GM21717 (cell line): ENCODE data around the gene PCYT1B.

Experiments
- ATAC-seq: cut with Tn5 transposase; IDR thresholded peaks from one replicate; pipeline ENCODE4 v1.9.1; 2021; ENCODE audit warnings: mild to moderate bottlenecking, moderate library complexity; ENCODE audit not compliant: unreplicated experiment

PCYT1B gene

DNA sequence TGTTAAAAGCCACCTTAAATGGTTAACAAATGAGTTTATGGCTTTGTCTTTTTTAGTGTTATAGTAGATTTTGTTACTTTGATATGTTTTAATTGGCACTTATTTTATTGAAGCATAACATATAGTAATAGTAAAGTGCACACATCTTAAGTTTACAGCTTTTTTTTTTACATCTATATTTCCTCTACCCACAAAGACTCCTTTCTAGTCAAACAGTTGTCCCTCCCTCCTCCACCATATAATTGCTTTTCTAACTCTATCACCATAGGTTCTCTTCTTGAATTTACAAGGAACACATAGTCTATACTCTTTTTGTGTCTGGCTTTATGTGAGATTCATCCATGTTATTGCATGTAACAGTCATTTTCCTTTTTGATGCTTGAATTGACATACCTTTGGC is 110.6 kb downstream of the PCYT1B start:
- ATAC-seq, result no peak

DNA sequence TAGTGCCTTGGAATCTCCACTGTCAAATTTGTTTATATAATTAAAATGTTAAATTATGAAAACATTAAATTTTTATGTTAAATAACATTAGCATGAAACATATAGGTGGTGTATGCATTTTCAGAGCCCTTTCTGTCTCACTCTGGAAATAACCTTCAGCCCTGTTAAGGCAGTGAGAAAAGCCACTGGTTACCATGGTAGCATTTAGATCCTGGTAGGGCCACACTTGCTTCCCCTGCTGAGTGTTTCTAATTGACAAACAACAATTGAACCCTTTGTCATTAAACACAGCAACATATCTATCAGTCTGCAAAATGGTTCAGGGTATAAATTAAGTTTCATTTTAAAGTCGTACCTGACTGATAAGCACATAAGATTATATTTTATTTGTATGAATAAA is 118.5 kb downstream of the PCYT1B start:
- ATAC-seq, result no peak

DNA sequence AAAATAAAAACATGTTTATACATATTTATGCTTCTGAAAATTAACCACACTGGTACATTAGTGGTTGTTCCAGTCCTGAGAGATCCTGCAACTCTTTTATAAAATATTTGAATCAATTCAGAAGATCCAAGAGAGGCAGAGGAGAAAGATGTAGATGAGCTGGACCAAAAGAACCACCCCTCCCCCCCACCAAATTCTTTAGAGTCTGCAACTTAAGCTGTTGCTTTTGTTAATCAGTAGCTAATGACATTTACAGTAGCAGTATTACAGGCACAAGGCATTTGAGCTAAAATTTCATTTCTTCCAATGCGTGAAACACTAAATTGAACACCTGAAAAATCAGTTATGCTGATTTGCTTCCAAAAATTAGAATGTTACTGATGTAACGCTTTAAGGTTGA is 120.5 kb downstream of the PCYT1B start:
- no peak for ATAC-seq

DNA sequence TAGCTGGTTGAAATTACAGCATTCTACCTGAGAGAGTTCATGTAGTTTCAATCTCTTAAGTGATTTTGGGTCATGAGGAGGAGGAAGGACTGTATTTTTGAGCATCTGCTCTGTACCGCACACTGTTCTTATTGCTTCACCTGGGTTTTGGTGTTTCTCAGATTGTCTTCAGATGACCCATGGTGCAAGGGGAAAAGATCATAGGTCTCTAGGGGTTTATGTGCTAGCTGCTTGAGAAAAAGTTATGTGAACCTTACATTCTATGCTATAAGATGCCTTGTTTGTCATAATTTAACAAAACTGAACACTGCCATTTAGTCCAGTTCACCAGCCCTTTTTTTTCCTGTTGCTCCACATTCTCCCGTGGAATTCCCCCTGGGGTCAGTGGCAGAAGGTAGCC is 121.7 kb downstream of the PCYT1B start:
- ATAC-seq, result no peak

DNA sequence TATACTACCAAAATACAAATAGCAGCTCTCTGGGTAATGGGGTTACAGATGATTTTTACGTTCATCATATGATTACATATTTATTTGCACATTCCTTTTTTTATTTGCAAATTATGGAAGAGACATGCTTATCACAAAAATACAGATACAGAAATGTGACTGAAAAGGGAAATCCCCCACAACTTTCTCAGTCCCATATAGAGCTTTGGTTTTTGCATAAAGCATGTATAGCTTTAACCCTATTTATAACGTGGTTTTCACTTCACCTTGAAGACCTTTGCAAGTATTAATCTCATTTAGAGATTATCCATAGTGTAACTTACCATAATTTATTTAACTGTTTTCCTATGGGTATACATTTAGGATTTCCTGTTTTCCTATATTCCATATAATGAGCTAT is 126.7 kb downstream of the PCYT1B start:
- ATAC-seq, result no peak

DNA sequence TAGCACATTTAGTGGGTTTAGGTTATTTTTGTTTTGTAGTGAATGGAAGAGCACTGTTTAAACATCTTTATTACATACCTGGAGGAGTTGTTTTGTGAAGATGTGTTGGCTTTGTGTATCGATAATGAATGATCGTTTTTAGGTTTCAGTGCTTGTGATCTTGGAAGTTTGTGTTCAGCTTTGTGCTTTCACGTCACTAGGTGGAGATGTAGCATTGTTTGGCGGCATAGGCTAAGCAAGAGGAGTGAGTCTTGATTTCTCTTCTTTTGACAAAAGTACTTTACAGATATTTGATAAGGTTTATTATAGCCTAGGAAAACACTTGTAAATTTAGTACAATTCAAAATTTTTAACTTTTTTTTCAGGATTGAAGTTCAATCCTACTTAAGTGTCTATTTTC is 131.7 kb downstream of the PCYT1B start:
- ATAC-seq, result no peak

DNA sequence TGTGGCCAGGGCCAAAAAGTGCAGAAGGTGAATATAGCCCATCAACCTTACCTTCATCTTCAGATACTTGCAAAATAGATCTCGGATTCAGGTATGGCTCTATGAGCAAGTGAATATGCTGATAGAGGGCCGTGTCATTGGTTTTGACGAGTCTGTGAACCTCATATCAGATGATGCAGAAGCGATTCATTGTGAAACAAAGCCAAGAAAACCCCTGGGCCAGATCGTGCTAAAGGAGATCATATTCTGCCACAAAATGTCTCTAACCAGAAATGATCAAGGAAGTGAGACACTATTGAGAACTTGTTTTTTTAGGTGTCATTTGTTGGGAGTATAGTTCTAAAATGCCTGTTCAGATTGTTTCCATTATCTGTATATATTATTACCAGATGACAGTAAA is 133.7 kb downstream of the PCYT1B start:
- peak; percentile 94 for ATAC-seq

DNA sequence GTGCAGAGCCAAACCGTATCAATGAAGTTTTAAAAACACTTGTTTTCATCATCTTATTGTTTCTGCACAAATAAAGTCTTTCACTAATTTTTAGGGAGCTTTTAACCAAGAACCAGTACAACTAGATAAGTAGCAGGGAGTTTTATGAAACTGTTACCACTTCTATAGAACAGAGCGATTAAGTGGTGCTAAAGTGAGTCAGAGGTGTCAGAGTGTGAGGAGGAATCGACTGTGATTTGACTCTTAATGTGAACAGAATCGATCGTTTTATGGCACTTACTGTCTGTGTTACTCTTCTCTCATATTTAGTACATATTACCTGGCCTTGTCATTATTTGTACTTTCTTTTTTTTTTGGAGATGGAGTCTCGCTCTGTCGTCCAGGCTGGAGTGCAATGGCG is 138.8 kb downstream of the PCYT1B start:
- ATAC-seq, result no peak
